Measurements from ENCODE around the gene PDZD4. TPM values are rescaled to one million over a fixed set of nuclear protein-coding genes. Genes with fewer than 3 reads are reported as not detected.

The PDZD4 gene
- total RNA-seq, 1 donor: 0.09 TPM

DNA sequence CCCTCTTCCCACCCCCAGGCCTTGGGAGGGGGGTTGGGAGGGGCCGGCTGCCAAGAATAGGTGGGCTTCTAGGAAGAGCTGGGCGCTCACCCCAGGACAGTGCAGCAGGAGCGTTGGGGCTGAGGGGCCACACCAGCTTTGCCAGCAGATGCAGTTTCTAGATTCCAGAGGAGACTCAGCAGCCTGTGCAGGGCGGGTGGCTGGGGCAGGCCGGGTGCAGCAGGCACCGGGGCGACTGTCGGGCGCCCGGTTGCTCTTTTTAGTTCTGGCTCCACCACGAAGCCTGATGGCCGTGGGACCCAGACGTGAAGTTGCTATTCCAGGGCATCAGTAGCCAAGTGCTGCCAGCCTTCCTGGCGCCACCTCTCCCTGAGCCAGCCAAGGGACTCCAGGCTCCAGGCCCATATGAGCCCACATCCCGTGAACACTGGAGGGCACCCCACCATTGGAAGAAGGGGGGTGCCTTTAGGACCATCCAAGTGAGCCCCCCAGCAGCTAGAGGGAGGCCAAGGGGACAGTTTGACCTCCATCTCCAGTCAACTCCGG lies 30.1 kb downstream of the PDZD4 start:
- no peak for TF ChIP-seq CTCF (IDR thresholded peaks at IDR 0.05; ENCODE audit: insufficient read depth, low read length)
- no peak for DNase-seq (ENCODE audit: low read depth)
- H3K4me3 ChIP-seq (ENCODE audit: low read depth, low read length): no peak overlapping the region

- no peak for TF ChIP-seq CTCF (IDR thresholded peaks at IDR 0.05; ENCODE audit: insufficient read depth, low read length)
- H3K4me3 ChIP-seq (ENCODE audit: low read depth, low read length): no peak overlapping the region
- no peak for DNase-seq (ENCODE audit: low read depth)
These were observed 31.0 kb downstream of the PDZD4 start for GRCh38 chrX:153799326-153799725.

GRCh38 chrX:153797415-153798015 lies 32.8 kb downstream of the PDZD4 start:
- no peak for DNase-seq (ENCODE audit: low read depth)
- H3K4me3 ChIP-seq (ENCODE audit: low read depth, low read length): no peak overlapping the region
- no peak for TF ChIP-seq CTCF (IDR thresholded peaks at IDR 0.05; ENCODE audit: insufficient read depth, low read length)

DNA sequence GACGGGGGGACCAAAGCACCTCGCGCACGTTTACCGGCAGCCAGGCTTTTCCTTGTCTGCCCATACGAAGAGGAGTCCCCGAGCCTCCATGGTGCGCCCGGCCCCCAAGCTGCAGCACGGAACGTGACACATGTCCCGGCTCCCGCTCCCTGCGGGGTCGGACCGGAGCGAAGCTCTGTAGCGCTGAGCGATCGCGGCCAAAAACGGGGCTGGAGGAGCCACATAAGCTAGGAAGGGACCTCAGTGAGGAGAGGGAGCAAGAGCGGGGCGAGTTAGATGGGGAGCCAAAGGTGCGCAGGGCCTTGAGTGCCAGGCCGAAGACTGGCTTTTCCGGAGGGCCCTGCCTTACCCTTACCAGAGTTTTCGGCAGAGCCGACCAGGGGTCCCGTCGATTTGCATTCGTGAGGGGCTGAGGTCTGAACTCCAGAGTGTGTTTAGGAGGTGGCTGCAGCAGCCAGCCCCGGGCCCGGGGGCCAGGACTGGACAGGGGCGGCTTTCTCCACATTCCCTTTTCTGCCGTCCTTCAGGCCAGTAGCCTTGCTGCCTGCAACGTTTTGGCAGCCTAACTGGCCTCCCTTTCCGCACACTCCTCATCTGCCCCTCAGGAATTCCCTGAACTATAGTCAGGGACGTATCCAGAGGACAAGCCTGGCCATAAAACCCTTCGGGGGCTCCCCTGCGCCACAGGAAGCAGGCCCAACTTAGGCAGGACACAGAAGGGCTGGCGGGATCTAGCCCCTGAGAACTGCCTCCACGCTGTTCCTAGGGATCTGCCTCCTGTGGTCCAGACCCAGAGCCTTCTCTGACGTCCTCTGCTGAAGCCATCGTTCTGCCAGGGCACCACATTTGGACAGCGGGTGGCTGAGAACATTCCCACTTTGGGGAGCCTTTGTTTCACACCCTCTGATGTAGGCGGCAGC lies 35.2 kb downstream of the PDZD4 start:
- TF ChIP-seq CTCF (IDR thresholded peaks at IDR 0.05; ENCODE audit: insufficient read depth, low read length): no peak
- peak overlapping the region; percentile 77 for H3K4me3 ChIP-seq (ENCODE audit: low read depth, low read length)
- peak; percentile 9 for DNase-seq (ENCODE audit: low read depth)

DNA sequence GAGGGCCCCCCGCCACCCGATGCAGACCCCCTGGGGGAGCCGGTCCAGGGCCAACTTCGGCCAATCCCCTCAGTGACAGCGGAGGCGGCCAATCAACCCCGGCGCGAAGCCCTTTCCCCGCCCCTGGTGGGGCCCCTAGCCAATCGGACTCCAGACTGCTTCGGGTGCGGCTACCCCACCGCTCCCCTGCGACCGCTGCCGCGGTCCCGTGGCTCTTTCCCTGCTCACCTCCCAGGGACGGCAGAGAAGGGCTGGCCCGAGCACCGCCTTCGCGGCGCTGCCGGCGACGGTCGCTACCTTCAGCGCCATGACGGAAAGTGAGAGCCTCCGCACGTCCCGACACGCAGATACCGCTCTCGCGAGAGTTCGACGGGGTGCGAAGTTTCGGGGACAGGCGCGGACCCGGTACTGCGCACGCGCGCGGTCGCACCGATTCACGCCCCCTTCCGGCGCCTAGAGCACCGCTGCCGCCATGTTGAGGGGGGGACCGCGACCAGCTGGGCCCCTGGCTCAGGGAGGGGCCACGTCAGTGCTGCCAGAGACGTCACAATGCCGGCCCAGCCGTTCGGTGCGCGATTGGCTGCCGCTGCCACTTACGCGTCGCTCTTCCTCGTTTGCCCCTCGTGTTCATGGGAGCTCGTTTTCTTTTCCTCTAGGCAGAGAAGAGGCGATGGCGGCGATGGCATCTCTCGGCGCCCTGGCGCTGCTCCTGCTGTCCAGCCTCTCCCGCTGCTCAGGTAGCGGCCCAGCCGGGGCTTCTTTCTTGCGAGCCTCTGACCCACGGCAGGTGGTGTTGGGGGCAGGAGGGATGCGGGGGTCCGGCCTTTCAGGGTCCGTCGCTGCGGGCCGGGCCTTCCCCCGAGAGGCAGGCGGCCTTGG lies 36.1 kb downstream of the PDZD4 start, which contains the start of the genes IDH3G and SSR4:
Gene IDH3G (minus strand): TSS at position 358 of the 879 bp plus-strand sequence. CDS start 49 bp downstream, at position 309.
Gene SSR4 (plus strand): TSS at position 651 of the 879 bp plus-strand sequence. CDS start 20 bp downstream, at position 671.
- TF ChIP-seq CTCF (IDR thresholded peaks at IDR 0.05; ENCODE audit: insufficient read depth, low read length): peak; percentile 15
- DNase-seq (ENCODE audit: low read depth): peak; percentile 92
- peak within 1 kb of the TSS; percentile 82 for H3K4me3 ChIP-seq (ENCODE audit: low read depth, low read length)

DNA sequence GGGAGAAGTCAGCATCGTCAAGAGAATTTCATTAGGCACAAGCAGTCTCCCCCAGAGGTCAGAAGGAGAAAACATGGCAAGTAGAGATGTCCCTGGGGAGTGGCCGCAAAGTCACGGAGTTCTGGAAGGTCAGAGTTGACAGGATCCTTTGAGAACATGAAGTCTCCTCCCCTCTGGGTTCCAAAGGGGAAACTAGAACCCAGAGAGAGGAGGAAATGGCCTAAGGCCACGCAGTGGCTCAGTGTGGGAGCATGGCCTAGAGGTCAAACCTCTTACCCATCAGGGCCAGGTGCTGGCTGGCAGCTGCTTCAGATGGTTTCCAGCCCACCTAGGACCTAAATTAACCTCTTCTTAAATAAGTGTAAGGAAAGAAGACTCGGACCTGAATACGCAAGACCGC lies 37.1 kb downstream of the PDZD4 start:
- no peak for TF ChIP-seq CTCF (IDR thresholded peaks at IDR 0.05; ENCODE audit: insufficient read depth, low read length)
- H3K4me3 ChIP-seq (ENCODE audit: low read depth, low read length): peak overlapping the region; percentile 82
- peak; percentile 8 for DNase-seq (ENCODE audit: low read depth)

All from fibroblast of the aortic adventitia (primary cell).